ENCODE measurements around the gene CTDSP2.
"Not testable (repeated sequence)": the region's sequence is repeated elsewhere in the genome, so short reads cannot be mapped to it uniquely, and the experiment has no call there.

CTDSP2 gene

GRCh38 chr12:57777367-57777766 lies 69.2 kb downstream of the CTDSP2 start:
- Histone ChIP-seq H3K9me3 (ENCODE audit: severe bottlenecking) (no peaks in the 10 kb centered on the region), H3K27ac (no peak overlapping the region), H3K4me3 (ENCODE audit: low read depth, low read length) (no peak overlapping the region), H3K27me3 (ENCODE audit: insufficient read depth, low read depth, severe bottlenecking) (no peaks in the 10 kb centered on the region), H3K36me3 (peaks cover 12% of the 10 kb centered on the region)
- no peak for TF ChIP-seq CTCF (IDR thresholded peaks at IDR 0.05; ENCODE audit: low read depth, low read length)
- no peak for DNase-seq

- peaks cover 12% of the 10 kb centered on the region for H3K36me3 ChIP-seq
- no peak for DNase-seq
- no peak overlapping the region for H3K27ac ChIP-seq
- H3K27me3 ChIP-seq (ENCODE audit: insufficient read depth, low read depth, severe bottlenecking): no peaks in the 10 kb centered on the region
- TF ChIP-seq CTCF (IDR thresholded peaks at IDR 0.05; ENCODE audit: low read depth, low read length): no peak
- no peaks in the 10 kb centered on the region for H3K9me3 ChIP-seq (ENCODE audit: severe bottlenecking)
- no peak overlapping the region for H3K4me3 ChIP-seq (ENCODE audit: low read depth, low read length)
Observed at GRCh38 chr12:57776247-57776587, 70.3 kb downstream of the CTDSP2 start.

GRCh38 chr12:57775563-57776246 lies 70.8 kb downstream of the CTDSP2 start:
- H3K4me3 ChIP-seq (ENCODE audit: low read depth, low read length): no peak overlapping the region
- no peak for DNase-seq
- peaks cover 17% of the 10 kb centered on the region for H3K36me3 ChIP-seq

GRCh38 chr12:57775044-57775443 lies 71.5 kb downstream of the CTDSP2 start:
- no peak for TF ChIP-seq CTCF (IDR thresholded peaks at IDR 0.05; ENCODE audit: low read depth, low read length)
- no peaks in the 10 kb centered on the region for H3K27me3 ChIP-seq (ENCODE audit: insufficient read depth, low read depth, severe bottlenecking)
- no peak overlapping the region for H3K4me3 ChIP-seq (ENCODE audit: low read depth, low read length)
- H3K9me3 ChIP-seq (ENCODE audit: severe bottlenecking): no peaks in the 10 kb centered on the region
- no peak overlapping the region for H3K27ac ChIP-seq
- peaks cover 19% of the 10 kb centered on the region for H3K36me3 ChIP-seq
- no peak for DNase-seq

More at GRCh38 chr12:57775563-57776246, 70.8 kb downstream of the CTDSP2 start:
- no peak for TF ChIP-seq CTCF (IDR thresholded peaks at IDR 0.05; ENCODE audit: low read depth, low read length)
- Histone ChIP-seq H3K27me3 (ENCODE audit: insufficient read depth, low read depth, severe bottlenecking) (no peaks in the 10 kb centered on the region), H3K9me3 (ENCODE audit: severe bottlenecking) (no peaks in the 10 kb centered on the region), H3K27ac (no peak overlapping the region)

GRCh38 chr12:57774634-57775033 lies 71.9 kb downstream of the CTDSP2 start:
- DNase-seq; H3K27ac ChIP-seq; H3K4me3 ChIP-seq (ENCODE audit: low read depth, low read length); H3K9me3 ChIP-seq (ENCODE audit: severe bottlenecking); H3K27me3 ChIP-seq (ENCODE audit: insufficient read depth, low read depth, severe bottlenecking): not testable (repeated sequence)
- H3K36me3 ChIP-seq: peaks cover 23% of the 10 kb centered on the region

- Histone ChIP-seq H3K9me3 (ENCODE audit: severe bottlenecking) (no peaks in the 10 kb centered on the region), H3K27ac (peak within 1 kb of the TSS; percentile 97), H3K4me3 (ENCODE audit: low read depth, low read length) (peak within 1 kb of the TSS; percentile 93), H3K36me3 (peaks cover 37% of the 10 kb centered on the region), H3K27me3 (ENCODE audit: insufficient read depth, low read depth, severe bottlenecking) (no peaks in the 10 kb centered on the region)
- no peak for TF ChIP-seq CTCF (IDR thresholded peaks at IDR 0.05; ENCODE audit: low read depth, low read length)
- DNase-seq: peak; percentile 79
Observed at GRCh38 chr12:57772429-57773322, 73.9 kb downstream of the CTDSP2 start, which contains the start of gene EEF1AKMT3. Gene EEF1AKMT3, plus strand, starts transcription at chr12:57772614. Its CDS starts 111 bp downstream, at chr12:57772725.
